HL-60/S4 treated with phorbol 12-myristate 13-acetate at 8.2 ng/mL for 4 days and 3 days (cell line): Measurements from ENCODE around the gene IBA57.

Experiments used
- in situ Hi-C: fragments of 300-500 bp; cut with MboI; formaldehyde crosslinking; loops from 2 replicates; pipeline ENCODE4 v1.15.0; 2022; ENCODE audit warnings: low sequenced_read_pairs

The IBA57 gene

GRCh38 chr1:228144193-228144992 lies 21.2 kb upstream of the IBA57 start:
- in situ Hi-C loops = no loop called here

GRCh38 chr1:228144993-228145343 lies 20.6 kb upstream of the IBA57 start:
- in situ Hi-C loops = no loop called here

- in situ Hi-C loops = no loop called here
These were observed 19.9 kb upstream of the IBA57 start for GRCh38 chr1:228145463-228146416.

GRCh38 chr1:228146417-228147150 lies 19.0 kb upstream of the IBA57 start:
- in situ Hi-C loops = no loop called here

GRCh38 chr1:228147151-228147693 lies 18.4 kb upstream of the IBA57 start:
- in situ Hi-C loops = no loop called here

GRCh38 chr1:228147768-228148167 lies 17.8 kb upstream of the IBA57 start:
- in situ Hi-C loops = no loop called here

GRCh38 chr1:228148196-228148861 lies 17.3 kb upstream of the IBA57 start:
- in situ Hi-C loops = no loop called here

GRCh38 chr1:228148935-228149405 lies 16.6 kb upstream of the IBA57 start:
- in situ Hi-C loops = no loop called here

GRCh38 chr1:228149406-228150119 lies 16.0 kb upstream of the IBA57 start, which contains the start of gene GJC2:
TSS of gene GJC2 (plus strand) at chr1:228149930. CDS start at chr1:228157759, 7,829 bp downstream.
- in situ Hi-C loops = no loop called here

- in situ Hi-C loops = no loop called here
These were observed 15.5 kb upstream of the IBA57 start for GRCh38 chr1:228150120-228150460.

GRCh38 chr1:228150461-228151179 lies 15.0 kb upstream of the IBA57 start:
- in situ Hi-C loops = no loop called here

- in situ Hi-C loops = no loop called here
These were observed 14.3 kb upstream of the IBA57 start for GRCh38 chr1:228151180-228151925.

GRCh38 chr1:228152097-228152917 lies 13.3 kb upstream of the IBA57 start:
- in situ Hi-C loops = no loop called here

GRCh38 chr1:228152918-228153258 lies 12.7 kb upstream of the IBA57 start:
- in situ Hi-C loops = no loop called here

- in situ Hi-C loops = no loop called here
These were observed 11.5 kb upstream of the IBA57 start for GRCh38 chr1:228154021-228154669.

GRCh38 chr1:228154670-228155571 lies 10.7 kb upstream of the IBA57 start:
- in situ Hi-C loops = no loop called here
